Heart left ventricle (tissue), 13 donors: Measurements from ENCODE around the gene PTPRN2.

ENCODE experiments used
- CTCF ChIP-seq, 12 donors: fragments of 200-600 bp; sonication (generic) in 4 of 12; IDR thresholded peaks; one replicate each; pipeline versions ENCODE4 v1.5.0 to v1.8.0; 2018 to 2022; ENCODE audit warnings: antibody characterized with exemption in 12 of 12, mild to moderate bottlenecking in 5 of 12
- POLR2A ChIP-seq, 2 donors: fragments of 450-650 bp; IDR thresholded peaks; one replicate each; pipeline ENCODE4 v1.6.1; 2017; ENCODE audit warnings: antibody characterized with exemption in 2 of 2, mild to moderate bottlenecking in 2 of 2, moderate library complexity in 2 of 2
- donor health status: ischemic (EF 13 %, LVEDD 7.1; RV severe dilation, severe dysfunction).
- donor health status: DM: no; HTN: yes; CAD: no.
- donor health status: DM: no; HTN: no; CAD: no.
- donor health status: ischemic (EF 25% LVEDD 6.9; RV normal size, moderate dysfunction).
- donor health status: ischemic (EF 25% LVEDD 5.7; RV mildly dilated, moderate dysfunction).
- donor health status: ischemic (EF 35%, LVEDD 5.7; RV mildly dilated, moderate dysfunction).
- donor health status: nonischemic (EF 11% LVEDD 7.7; RV severe dilation, severe dysfunction).
- donor health status: DM: yes; HTN: yes; CAD: no.
- donor health status: PGD.
- donor health status: ischemic (EF 29% LVEDD 5.4; RV normal size, mild dysfunction).
- donor health status: nonischemic (EF 23%, LVEDD 6.1; RV moderate dilation, normal function).

GRCh38 chr7:157758468-157759245 is 829.0 kb downstream of the PTPRN2 start:
- no peak for TF ChIP-seq CTCF (IDR thresholded peaks at IDR 0.05)
- TF ChIP-seq POLR2A (IDR thresholded peaks at IDR 0.05) = no peak
